ENCODE measurements around the gene DSTN. TPM values are rescaled to one million over a fixed set of nuclear protein-coding genes. Genes with fewer than 3 reads are reported as not detected.
A peak's percentile ranks its signal among the peaks of the same experiment; 100 is the strongest.

Gene DSTN
- polyA plus RNA-seq, 10 donors: 200 to 336 (median 278) TPM

DNA sequence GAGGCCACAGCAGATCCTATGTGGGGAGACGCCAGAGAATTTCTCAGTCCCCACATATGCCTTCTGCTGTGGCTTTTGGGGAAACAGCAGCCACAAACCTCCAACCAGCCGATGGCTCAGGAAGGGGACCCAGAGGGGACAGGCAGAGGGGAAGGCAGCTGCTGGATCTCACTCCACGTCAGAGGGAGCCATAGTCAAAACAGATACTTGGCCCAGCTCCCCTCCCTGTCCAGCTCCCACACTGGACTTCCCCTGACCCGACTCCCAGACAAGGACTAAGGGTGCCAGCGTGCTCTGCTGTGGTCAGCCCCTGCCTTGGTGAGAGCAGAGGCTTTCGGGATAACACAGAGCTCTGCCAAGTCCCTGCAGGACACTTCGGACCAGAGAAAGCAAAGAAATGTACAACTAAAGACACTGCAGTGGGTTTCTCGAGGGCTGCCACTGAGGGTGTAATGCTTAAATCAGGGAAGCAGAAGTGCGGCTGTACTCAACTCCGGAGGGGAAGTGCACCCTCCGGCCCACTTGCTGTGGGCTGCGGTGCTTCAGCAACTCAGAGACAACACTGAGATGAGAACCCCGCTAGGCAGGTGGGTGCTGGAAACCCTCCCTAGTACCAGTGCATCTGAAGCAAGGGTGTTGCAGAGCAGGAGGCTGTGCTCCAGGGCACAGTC, 64.9 kb downstream of the DSTN start:
- DNase-seq: no peak

DNA sequence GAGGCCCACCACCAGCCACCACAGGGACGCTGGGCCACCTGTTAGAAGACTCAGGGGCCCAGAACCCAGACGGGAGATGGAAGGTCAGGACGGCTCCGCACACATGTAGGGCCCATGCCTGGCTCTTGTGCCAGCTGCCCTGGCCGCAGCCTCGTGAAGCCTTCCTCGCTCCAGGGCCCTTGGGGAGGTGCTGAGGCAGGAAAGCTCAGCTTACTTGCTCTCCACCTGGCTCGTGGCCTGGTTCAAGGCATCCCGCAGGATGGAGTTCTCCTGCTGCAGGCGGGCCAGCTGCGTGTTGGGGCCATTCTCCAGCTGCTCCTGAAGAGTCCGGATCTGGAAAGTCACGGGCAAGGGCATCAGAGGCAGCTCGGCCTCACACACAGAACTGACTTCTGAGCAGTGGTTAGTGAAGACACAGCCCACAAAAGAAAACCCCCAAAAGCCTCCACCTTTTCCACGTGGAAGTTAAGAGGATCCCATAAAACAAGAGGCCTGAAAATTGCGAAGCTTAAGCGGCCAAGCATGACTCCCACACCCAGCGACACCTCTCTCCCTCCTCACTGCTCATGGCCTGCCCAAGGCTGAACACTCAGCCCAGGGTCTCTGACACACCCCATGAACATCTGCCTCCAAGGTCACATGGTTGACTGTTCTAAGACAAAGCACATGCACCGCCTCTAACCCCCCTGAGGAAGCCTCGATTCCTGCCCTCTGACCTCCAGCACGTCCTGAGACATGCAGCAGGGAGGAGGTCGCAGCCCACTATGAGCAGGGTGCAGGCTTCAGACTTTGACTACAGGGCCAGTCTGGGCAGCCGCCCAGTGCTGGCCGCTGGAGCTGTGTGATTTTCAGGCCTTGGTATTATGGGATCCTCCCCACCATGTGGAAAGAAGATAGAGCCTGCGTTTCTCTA, 65.7 kb downstream of the DSTN start:
- DNase-seq: peak in 1 of 3 donors; percentile 86

DNA sequence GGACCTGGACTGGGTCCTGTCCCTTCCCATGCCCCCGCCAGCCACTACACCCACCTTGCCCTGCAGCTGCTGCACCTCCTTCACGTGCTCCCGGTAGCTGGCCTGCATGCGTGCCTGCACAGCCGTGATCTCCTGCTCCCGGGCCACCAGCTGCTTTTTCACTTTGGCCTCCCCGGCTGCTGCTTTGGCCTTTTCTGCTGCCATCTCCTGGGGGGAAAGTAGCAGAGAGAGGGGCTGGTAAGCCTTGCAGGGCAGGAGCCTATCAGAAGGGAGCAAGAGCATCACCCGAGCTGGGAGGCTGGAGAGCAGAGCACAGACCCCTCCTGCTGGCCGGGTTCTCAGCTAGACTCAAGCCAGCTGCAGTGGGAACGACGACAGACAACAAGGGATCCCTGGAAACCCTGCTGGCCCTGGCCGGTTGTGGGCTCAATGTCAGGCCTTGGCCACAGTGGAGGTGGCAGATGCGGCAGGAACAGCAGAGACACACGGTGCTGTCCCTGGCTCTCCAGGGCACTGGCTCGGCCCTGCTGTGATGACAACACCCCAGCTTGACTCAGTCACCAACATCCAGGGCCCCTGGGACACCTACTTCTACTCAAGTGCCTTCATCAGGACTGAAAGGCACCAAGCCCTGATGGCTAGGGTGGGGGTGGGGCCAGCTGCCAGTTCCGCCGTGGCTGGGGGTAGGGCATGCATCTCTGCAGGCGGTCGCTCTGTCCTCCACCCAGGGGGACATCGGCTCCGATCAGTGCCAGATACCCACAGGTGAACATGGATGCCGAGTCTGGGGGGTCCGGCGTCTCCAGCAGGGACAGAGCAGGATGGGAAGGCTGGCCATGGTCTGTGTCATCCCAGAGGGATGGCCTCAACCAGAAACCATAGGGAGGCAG, 66.9 kb downstream of the DSTN start:
- DNase-seq: peak; percentile 56 to 90 (median 74)

DNA sequence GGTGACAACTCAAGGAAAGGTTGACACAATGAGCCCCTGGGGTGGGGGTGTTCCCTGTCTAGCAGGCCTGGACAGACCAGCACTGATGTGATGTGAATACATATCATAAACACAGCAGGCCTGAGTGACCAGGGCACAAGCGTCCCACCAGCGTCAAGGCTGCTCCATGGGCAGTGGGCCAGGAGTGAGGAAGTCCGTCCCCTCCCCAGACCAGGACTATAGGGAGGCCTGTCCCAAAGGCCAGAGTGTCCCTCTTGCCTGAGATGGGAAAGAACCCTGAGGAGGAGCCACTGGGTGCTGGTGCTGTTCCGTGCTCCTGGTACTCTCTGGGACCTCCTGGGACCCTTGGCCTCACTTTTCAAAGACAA, 67.5 kb downstream of the DSTN start:
- peak in 1 of 3 donors; percentile 48 for DNase-seq

DNA sequence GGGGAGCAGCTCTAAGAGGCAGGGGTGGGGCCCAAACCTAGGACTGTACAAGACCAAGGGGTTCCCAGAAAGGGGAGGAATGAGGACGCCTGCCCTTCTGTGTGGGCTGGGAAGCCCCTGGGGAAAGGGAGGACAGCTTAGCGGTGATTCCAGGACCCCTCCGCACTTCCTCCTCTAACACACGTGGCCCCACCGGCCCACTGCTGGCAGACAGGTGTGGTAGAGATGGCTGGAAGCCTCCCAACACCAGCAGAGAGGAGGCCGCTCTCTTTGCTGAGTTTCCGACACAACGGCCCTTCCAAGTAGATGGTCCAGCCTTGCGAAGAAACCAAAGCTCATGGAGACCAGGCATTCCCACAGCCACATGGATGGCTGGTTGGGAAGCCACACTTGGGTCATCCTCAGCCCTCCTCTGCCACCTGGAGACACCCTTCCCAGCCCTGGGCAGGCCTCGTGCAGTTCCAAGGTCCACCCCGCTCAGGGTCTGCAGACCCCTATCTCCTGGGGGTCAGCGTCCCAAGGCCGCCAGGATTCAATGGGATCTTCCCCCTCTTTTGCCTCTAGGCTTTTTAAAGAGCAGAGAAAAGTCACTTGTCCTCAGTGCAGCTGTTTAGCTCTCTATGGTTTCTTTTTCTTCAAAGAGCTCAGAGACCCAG, 68.2 kb downstream of the DSTN start:
- DNase-seq: no peak

DNA sequence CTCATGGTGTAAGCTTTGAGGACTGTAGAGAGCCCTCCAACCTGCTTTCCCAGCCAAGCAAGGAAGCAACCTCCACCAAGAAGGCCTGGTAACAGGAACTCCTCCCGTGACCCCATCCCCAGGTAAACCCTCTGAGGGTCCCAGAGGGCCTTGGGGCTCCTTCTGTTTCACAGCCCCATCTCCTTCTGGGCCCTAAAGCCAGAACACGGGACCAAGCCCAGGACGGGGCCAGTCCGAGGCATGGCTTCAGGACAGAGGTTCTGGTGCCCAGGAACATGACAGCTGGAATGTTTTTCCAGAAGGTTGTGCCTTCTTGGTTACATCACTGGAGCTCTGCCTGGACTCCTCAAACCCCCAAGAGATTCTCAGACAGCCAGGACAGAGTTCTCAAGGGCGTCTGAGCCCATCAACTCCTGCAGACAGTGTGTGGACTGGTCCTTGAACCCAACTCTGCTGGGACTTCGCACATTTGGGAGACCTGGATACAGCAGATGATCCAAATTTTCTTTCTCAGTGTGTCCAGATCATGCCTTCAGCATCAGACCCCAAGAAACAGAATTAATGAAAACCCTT, 69.0 kb downstream of the DSTN start:
- DNase-seq: no peak

DNA sequence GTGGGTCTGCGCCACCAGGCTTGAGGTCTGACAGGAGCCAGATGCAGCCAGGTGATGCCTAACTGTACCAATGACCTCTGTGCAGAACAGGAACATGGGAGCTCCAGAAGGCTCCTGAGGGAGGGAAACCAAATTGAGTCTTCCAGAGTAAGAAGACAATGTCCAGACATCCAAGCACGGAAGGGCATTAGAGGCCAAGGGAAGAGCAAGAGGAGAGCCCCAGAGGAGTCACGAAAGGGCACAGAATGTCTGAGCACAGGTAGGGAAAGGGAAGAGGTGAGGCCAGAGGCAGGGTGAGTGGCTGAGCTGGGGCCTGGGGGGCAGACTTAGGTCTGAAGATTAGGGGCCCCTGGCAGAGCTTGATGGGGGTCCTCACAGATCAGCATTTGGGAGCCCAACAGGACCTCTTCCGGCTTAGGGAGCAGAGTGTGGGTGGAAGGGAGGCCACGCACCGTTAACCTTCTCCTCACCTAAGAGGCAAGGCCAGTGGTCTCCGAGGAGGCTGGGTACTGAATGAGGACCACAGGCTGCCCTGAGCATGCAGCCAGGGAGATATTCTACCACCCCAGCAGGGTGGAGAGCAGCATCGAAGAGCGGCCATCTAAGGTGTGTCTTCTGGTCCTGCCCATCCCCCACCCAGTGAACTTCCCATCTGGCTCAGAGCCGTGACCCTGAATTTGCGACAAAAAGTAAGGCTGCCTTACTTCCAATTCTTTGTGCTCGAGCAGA, 70.4 kb downstream of the DSTN start:
- no peak for DNase-seq

DNA sequence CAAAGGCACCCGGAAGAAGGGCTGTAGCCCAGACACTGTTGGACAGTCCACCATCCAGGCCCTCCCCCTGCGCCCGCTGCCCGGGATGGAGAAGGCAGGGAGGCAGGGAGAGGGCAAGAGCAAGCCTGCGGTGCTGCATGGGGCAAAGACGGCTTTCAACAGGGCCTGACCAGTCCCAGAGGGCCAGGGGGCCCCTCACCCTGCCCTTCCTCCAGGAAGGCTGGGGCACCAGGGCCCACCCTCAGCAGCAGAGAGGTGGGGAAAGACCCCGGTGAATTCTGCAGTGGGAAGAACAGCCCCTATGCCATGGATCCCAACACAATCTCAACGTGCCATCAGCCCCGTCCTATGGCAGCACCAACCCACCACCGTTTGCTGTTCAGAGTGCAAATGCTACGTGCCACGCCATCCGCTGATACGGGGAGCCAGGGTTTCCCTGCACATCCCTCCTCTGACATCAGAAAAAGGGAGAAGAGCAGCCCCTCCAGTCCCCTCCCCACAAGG, 71.1 kb downstream of the DSTN start:
- DNase-seq: no peak

DNA sequence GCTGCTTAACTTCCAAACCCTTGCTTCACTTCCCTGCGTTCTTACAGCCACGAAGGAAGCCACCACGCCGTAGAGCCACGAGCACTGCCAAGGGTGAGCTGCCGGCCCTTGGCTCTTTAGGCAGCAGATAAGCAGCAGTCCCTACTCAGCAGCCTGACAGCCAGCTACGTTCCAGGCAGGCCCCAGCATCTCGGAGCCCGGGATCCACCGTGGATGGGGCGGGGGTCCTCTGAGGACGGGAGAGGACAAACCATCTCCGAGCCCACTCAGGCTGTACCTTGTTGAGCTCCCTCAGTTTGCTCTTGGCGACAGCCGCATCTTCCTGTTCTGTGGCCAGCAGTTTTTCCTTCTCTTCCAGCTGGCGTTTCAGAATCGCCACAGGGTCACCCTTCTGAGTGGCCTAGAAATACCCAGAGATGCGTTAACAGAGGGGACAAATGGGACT, 71.7 kb downstream of the DSTN start:
- DNase-seq: no peak

DNA sequence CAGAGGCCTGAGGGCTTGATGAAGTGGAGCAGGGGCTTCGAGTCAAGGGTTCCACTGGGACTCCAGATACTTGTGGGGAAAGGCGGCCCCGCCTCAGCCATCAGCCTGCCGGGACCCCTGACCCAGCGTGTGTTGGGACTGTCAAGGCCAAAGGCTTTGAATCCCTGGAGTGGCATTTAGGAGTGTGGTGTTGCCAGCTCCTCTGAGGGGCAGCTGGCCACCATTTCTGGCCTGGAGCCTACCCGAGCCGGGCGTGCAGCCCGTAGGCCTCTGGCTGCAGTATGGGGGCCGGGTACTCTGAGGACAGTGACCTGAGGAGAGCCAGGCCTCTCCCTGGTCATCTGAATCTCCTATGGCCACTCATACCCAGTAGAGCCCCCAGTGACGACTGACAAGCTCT, 72.1 kb downstream of the DSTN start:
- DNase-seq: no peak

DNA sequence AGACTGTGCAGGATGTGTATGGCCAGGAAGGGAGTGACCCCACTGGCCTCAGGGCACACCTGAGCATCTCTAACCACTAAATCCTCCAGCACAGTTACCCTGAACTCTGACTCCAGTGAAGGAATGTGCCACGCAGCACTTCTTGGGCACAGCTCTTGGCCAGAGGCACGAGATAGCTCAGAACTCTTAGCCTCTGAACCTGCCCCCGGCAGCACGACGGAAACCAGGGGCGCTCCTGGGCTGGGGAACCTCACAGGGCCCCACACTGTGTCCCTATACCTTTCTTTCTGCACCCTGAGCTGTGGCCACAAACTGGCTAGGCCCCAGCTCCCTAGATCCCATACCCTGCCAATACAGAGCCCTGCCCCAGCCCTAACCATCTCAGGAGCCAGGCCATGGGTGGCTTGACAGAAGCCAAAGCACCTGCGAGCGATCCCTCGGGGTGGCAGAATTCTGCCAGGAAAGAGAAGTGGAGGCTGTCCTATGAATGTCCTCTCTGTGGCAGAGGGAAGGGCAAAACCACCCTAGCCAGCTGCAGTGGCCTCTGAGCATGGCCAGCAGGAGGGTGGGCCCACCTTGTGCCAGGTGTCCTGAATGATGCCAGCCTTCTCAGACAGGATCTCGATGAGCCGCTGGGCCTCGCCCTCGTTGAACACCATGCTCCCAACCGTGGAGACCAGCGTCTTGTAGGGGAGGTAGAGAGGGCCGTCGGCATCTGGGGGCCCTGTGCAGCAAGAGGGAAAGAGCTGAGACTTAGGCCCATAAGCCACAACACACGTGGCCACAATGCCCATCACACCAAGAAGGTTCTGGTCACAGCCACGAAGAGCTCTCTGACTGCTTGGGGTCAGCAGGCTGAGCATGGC, 72.8 kb downstream of the DSTN start:
- no peak for DNase-seq

DNA sequence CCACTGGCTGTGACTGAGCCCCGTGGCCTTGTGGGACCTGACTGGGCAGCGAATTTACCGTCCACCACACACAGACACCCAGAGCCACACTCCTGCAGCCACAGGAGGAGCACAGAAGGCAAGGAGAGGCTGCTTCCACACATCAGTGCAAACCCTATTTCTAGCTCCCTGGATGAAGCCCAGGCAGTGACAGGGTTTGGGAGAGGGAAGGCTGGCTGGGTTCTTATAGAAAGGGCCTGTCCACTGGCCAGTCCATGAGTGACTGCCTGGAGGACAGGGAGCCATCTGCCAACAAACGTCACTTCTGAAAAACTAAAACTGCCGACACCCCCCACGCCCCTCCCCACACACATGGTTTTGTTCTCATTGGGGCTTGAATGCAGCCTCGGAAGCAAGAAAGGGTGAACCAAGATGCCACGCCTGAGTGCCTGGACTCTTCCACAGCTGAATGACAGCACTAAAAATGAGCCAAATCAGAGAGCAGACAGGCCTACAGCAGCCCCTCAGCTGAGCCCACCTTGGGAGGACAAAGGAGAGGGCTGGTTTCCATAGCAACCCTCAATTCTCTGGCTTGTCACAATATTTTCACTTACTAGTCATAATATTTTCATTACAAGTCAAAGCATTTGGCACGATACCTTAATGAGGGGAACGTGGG, 73.8 kb downstream of the DSTN start:
- peak in 1 of 3 donors; percentile 53 for DNase-seq

DNA sequence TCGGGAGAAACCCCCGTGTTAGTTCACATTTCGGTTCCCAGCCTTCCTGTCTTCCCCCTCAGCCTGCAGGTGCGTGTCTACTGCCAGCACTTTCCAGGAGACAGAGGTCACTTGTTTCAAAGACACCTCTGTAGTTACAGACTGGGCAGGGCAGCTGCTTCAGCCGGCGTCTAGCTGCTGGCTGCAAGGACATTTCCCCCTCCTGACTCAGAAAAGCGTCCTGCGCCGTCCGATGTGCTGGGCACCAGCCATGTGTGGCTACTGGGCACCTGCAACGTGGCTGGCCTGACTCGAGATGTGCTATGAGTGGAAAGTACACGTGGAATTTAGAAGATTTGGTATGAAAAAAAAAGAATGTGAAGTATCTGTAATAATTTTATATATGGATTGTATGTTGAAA, 74.6 kb downstream of the DSTN start:
- DNase-seq: no peak

DNA sequence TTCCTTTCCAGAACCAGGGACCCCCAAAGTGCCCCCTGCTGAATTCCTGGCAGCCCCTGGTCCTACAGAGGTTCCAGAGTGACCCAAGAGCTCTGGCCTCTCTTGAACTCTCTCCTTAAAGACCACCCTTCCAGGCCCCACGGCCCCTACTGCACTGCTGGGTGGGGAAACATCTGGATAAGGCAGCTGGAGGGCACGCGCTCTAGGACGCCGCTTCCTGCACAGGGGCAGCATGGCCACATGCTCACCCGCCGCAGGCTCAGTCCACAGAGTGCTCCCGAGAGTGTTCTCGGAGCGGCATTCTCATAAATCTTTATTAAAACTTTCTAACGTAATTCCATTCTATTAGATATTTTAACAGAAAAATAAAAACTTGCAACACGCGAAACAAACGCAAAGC, 75.1 kb downstream of the DSTN start:
- no peak for DNase-seq

DNA sequence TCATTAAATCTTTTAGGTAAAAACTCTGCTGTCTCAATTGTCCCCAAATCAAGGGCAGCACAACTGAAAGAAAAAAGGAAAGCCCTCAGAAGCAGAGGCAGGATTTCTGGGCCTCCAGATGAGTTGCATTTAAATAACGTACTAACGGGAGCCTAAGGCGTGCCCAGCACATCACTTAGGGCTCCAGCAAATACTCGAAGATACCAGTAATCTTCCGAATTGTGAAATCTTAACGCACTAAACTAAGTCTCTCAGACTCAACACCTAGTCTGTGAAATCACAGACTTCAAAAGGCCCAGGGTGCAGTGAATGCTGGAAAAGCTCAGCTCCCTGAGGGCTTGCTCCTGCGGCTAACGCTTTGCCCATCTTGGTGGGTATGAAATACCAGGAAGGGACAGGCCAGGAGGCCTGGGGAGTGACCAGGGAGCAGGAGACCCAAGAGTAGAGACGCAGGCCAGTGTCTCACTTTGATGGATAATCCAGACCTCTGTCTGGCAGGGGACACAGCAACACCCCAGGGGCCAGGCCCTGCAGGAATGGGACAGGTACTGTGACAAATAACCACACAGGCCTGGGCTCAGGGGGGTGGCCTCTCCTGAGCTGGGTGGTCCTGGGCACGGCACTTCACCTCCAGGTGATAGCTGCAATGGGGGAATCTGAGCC, 75.8 kb downstream of the DSTN start:
- no peak for DNase-seq

DNA sequence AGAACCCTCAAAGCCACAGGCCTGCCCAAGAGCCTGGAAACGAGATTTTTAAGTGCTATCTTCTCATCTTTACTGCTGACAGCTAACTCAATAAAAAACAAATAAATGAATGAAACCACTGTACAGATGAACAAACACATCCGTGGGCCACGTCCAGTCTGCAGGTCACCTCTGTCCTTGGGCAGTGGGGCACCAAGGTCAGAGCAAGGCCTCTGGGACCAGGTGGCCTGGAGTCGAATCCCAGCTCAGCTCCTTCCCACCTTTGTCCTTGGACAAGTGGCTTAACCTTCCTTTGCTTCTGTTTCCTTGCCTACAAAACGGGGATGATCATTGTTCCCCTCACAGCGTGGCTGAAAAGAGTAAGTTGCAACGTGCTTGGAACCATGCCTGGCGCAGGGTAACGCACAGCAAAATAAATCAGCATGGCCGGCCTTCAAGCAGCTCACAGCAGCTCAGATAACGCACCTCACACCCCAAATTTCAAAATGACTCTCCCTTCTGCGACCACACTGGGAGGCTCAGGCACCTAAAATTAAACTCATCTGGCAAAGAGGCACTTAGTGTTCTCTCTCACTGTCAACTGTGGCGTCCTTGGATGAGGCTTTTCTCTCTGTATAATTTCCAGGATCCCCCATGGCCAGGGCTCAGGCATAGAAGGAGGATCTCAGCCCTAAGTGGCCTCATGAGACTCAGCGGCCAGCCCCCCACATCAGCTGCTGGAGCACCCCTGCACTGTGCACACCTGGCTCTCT, 76.5 kb downstream of the DSTN start:
- peak in 1 of 3 donors; percentile 64 for DNase-seq

DNA sequence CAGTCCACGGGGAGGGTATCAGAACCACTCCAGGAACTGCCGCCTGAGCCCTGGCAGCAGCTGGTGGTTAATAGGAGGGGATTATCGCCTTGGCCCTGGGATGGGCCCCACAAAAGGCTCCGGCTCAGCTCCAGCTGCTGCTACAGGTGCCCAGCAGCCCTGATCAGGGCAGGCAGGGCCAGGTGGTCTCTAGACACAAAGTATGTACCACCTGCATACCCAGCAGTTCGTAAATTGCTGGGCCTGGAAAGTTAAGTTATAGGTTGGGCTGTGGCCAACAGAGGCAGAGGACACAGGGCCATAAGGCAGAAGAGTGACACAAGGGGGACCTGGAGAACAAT, 77.1 kb downstream of the DSTN start:
- peak in 1 of 3 donors; percentile 63 for DNase-seq
